ENCODE results near the gene PRPF40B.

PRPF40B gene

DNA sequence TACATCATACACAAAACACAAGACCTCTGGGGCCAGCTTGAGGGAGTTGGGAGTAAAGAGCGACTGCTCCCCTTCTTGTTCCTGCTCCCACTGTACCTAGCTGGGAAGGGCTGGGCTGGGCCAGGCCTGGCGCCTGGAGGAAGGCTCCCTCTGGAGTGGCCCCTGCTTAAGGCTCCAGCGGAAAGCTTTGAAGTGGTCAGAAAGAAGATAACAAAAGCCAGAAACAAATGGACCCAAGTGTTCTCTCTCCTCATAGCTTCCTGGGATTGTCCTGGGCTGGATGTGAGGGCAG lies 25.3 kb downstream of the PRPF40B start:
- in situ Hi-C loops (cut with HindIII; ENCODE audit: low pct_ligation_motif_present, low pct_unique_long_range_greater_than_20kb, low sequenced_read_pairs): no loop called here
- no peak for DNase-seq

DNA sequence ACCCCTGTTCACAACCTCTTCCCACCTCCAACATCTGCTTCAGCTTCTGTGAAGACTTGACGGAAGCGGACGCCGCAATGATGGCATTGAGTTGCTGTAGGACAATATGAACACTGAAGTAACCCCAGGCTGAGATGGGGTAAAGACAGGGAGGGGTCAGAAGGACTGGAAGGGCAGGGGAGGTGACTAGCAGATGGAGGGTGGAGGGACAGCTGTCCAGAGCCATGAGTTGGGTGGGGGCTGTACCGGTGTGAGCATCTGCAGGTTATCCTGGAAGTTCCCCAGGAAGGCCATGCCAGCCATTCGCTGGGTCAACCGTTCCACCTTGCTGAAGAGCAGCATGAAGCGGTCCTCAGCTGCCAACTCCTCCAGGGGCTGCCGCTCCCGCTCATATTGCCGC lies 26.1 kb downstream of the PRPF40B start:
- DNase-seq: no peak
- in situ Hi-C loops (cut with HindIII; ENCODE audit: low pct_ligation_motif_present, low pct_unique_long_range_greater_than_20kb, low sequenced_read_pairs): no loop called here

GRCh38 chr12:49649892-49650291 lies 26.5 kb downstream of the PRPF40B start:
- DNase-seq: no peak
- in situ Hi-C loops (cut with HindIII; ENCODE audit: low pct_ligation_motif_present, low pct_unique_long_range_greater_than_20kb, low sequenced_read_pairs): no loop called here

GRCh38 chr12:49651855-49652254 lies 28.5 kb downstream of the PRPF40B start:
- in situ Hi-C loops (cut with HindIII; ENCODE audit: low pct_ligation_motif_present, low pct_unique_long_range_greater_than_20kb, low sequenced_read_pairs): no loop called here
- no peak for DNase-seq

DNA sequence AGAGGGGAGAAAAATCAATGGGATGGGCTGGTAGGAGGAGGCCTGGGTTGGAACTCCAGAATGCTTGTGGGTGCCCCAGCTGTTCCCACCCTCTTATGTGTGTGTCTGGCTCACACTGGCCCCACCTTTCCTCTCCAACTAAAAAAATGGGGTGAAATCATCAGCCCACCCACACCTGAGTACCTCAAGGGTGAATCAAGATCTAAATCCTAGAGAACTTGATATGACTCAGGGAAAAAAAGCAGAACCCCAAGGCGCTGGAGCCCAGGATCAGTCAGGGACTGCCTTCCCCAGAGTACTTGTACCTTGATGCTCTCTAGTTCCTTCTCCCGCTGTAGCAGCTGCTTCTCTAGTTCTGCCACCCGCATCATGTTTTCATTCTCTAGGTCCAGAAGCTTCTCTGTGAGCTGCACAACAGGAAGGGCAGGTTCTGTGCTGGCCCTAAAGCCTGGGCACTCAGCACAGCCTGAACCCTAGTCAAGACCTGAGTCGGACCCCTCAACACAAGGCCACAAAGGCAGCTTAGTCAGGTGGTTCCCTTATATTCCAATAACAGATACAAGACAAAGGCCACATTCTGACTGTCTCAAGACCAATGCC lies 29.7 kb downstream of the PRPF40B start:
- in situ Hi-C loops (cut with HindIII; ENCODE audit: low pct_ligation_motif_present, low pct_unique_long_range_greater_than_20kb, low sequenced_read_pairs): no loop called here
- no peak for DNase-seq

DNA sequence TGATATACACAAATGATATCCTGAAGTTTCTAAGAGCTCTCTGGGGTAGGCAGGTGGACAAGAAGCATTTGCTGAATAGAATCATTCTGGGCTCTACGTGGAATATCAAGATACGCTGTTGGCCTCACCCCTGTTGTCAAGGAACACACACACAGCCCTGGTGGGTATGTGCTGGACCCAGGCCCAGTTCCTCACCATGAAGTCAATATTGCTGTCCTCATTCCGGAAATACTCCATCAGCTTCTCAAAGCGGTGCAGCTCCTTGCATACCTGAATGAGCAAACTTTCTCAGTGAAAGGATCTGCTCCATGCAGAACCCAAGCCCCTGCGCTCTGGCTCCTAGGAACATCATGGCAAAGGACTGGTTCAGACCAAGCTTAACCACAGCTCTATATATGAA lies 31.4 kb downstream of the PRPF40B start:
- in situ Hi-C loops (cut with HindIII; ENCODE audit: low pct_ligation_motif_present, low pct_unique_long_range_greater_than_20kb, low sequenced_read_pairs): no loop called here
- no peak for DNase-seq

GRCh38 chr12:49655595-49656236 lies 32.4 kb downstream of the PRPF40B start:
- no peak for DNase-seq
- in situ Hi-C loops (cut with HindIII; ENCODE audit: low pct_ligation_motif_present, low pct_unique_long_range_greater_than_20kb, low sequenced_read_pairs): no loop called here

GRCh38 chr12:49658276-49658675 lies 34.9 kb downstream of the PRPF40B start:
- in situ Hi-C loops (cut with HindIII; ENCODE audit: low pct_ligation_motif_present, low pct_unique_long_range_greater_than_20kb, low sequenced_read_pairs): no loop called here
- DNase-seq: no peak

DNA sequence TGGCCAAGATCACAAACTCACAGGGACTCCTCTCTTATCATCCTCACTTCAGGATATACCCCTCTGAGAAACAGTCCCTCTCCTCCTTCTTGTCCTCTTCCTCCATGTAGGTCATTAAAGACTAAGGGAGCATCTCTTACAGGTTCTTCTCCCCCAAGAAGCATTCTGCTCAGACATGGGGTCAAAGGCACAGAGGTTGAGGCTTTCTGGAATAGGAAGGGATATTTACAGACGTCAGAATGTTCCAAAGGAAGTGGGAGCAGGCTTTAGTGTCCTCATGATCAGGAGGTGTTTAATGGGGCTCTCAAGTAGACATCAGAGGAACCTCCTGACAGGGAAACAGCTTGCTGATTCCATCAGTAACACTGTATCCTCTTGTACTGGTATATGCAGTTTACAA lies 36.4 kb downstream of the PRPF40B start:
- DNase-seq: no peak
- in situ Hi-C loops (cut with HindIII; ENCODE audit: low pct_ligation_motif_present, low pct_unique_long_range_greater_than_20kb, low sequenced_read_pairs): no loop called here

DNA sequence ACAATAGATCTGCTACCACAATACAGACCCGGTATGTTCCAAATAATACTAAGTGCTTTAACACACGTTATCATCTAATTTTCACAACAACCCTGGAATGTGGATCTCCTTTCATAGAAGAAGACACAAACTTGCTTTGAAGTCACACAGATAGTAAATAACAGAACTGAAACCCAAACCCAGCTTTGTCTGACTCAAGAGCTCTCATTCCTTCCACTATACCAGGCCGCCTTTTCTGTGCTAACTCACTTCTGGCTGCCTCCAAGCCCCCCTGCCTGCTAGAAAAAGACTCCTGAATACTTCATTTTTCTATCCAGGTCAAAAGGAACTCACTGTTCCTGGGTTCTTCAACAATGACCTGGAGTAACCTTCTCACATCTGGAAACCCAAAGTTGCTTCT lies 37.8 kb downstream of the PRPF40B start:
- in situ Hi-C loops (cut with HindIII; ENCODE audit: low pct_ligation_motif_present, low pct_unique_long_range_greater_than_20kb, low sequenced_read_pairs): no loop called here
- no peak for DNase-seq

GRCh38 chr12:49661746-49662145 lies 38.4 kb downstream of the PRPF40B start:
- in situ Hi-C loops (cut with HindIII; ENCODE audit: low pct_ligation_motif_present, low pct_unique_long_range_greater_than_20kb, low sequenced_read_pairs): no loop called here
- DNase-seq: no peak

- peak; percentile 33 for DNase-seq
Measured at GRCh38 chr12:49662998-49663843, 39.9 kb downstream of the PRPF40B start.

DNA sequence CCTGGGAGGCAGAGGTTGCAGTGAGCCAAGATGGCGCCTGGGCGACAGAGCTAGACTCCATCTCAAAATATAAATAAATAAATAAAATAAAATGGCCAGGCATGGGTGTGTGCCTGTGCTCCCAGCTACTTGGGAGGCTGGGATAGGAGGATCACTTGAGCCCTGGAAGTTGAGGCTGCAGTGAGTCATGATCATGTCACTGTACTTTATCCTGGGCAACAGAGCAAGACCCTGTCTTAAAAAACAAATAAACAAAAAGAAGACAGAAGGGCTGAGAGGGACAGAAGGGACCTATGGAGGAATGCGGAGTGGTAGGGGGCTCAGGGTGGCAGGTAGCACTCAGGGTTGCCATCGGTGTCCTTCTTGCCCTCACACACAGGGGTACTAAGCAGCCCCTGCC lies 40.8 kb downstream of the PRPF40B start:
- no peak for DNase-seq
- in situ Hi-C loops (cut with HindIII; ENCODE audit: low pct_ligation_motif_present, low pct_unique_long_range_greater_than_20kb, low sequenced_read_pairs): no loop called here

More at GRCh38 chr12:49662998-49663843, 39.9 kb downstream of the PRPF40B start:
- in situ Hi-C loops (cut with HindIII; ENCODE audit: low pct_ligation_motif_present, low pct_unique_long_range_greater_than_20kb, low sequenced_read_pairs): no loop called here

- no peak for DNase-seq
- in situ Hi-C loops (cut with HindIII; ENCODE audit: low pct_ligation_motif_present, low pct_unique_long_range_greater_than_20kb, low sequenced_read_pairs): no loop called here
Measured at GRCh38 chr12:49664591-49665239, 41.4 kb downstream of the PRPF40B start.

GRCh38 chr12:49665384-49665783 lies 42.0 kb downstream of the PRPF40B start:
- in situ Hi-C loops (cut with HindIII; ENCODE audit: low pct_ligation_motif_present, low pct_unique_long_range_greater_than_20kb, low sequenced_read_pairs): no loop called here
- no peak for DNase-seq

DNA sequence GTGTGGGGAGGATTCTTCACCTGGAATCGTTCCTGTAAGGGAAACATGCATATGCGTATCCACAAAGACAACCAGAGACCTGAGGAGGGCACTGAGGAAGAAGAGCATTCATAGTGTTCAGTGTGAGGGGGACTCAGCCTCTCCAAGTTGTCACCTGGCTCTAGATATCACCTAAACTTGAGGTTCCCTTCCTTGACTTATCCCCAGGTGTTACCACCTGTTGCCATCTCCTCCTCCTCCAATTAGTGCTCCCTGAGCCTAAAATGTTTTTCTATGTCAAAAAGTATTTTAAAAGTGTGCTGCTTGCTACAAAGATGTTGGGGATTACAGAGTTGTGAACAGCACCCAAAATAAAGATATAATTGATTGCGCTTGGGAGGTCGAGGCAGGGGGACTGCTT lies 42.8 kb downstream of the PRPF40B start:
- DNase-seq: no peak
- in situ Hi-C loops (cut with HindIII; ENCODE audit: low pct_ligation_motif_present, low pct_unique_long_range_greater_than_20kb, low sequenced_read_pairs): no loop called here

GRCh38 chr12:49667325-49668090 lies 44.1 kb downstream of the PRPF40B start:
- DNase-seq: no peak
- in situ Hi-C loops (cut with HindIII; ENCODE audit: low pct_ligation_motif_present, low pct_unique_long_range_greater_than_20kb, low sequenced_read_pairs): no loop called here

DNA sequence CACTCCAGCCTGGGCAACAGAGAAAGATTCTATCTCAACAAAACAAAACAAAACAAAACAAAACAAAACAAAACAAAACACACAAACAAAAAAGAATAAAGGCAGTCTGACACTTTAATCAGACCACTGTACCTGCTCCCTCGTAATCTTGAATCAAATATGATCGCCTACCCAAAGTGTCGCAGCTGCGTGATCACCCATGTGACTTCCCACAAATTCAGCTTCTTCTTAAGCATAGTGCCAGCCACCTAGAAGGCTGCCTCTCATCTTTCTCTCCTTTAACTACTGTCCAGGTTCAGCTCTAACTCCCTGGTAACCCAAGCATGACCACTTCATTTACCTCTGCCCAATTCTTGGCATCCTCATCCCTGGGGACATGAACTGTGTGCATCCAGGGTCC lies 46.4 kb downstream of the PRPF40B start:
- in situ Hi-C loops (cut with HindIII; ENCODE audit: low pct_ligation_motif_present, low pct_unique_long_range_greater_than_20kb, low sequenced_read_pairs): no loop called here
- no peak for DNase-seq

All from ACHN (cell line).